ENCODE data around the gene PLCB3.

Gene PLCB3

GRCh38 chr11:64251016-64251752 is at the start of gene PLCB3:
Gene PLCB3, plus strand, starts transcription at chr11:64251530. Its CDS starts 120 bp downstream, at chr11:64251650.
- DNase-seq = peak; percentile 32

- DNase-seq = no peak
These were observed 49.8 kb upstream of the PLCB3 start for GRCh38 chr11:64201543-64201942.

GRCh38 chr11:64202992-64203391 is 48.3 kb upstream of the PLCB3 start:
- no peak for DNase-seq

GRCh38 chr11:64203421-64204079 is 47.8 kb upstream of the PLCB3 start:
- no peak for DNase-seq

- no peak for DNase-seq
These were observed 47.3 kb upstream of the PLCB3 start for GRCh38 chr11:64204080-64204440.

- DNase-seq = peak; percentile 34
These were observed 46.8 kb upstream of the PLCB3 start for GRCh38 chr11:64204464-64204989.

- peak; percentile 63 for DNase-seq
These were observed 44.7 kb upstream of the PLCB3 start, which contains the start of gene FERMT3 for GRCh38 chr11:64206457-64207255. Gene FERMT3, plus strand, starts transcription at chr11:64206721. Its CDS starts 644 bp downstream, at chr11:64207365.

- peak; percentile 88 for DNase-seq
These were observed 43.9 kb upstream of the PLCB3 start for GRCh38 chr11:64207256-64208085.

GRCh38 chr11:64208086-64208795 is 43.1 kb upstream of the PLCB3 start:
- no peak for DNase-seq

- DNase-seq = no peak
These were observed 42.4 kb upstream of the PLCB3 start for GRCh38 chr11:64208796-64209562.

GRCh38 chr11:64209563-64209843 is 41.8 kb upstream of the PLCB3 start:
- DNase-seq = no peak

- no peak for DNase-seq
These were observed 40.9 kb upstream of the PLCB3 start for GRCh38 chr11:64210301-64211020.

- DNase-seq = no peak
These were observed 40.0 kb upstream of the PLCB3 start for GRCh38 chr11:64211181-64211872.

GRCh38 chr11:64216879-64217278 is 34.5 kb upstream of the PLCB3 start:
- no peak for DNase-seq

- no peak for DNase-seq
These were observed 32.5 kb upstream of the PLCB3 start for GRCh38 chr11:64218628-64219353.

GRCh38 chr11:64219354-64219684 is 32.0 kb upstream of the PLCB3 start:
- no peak for DNase-seq

GRCh38 chr11:64219755-64220154 is 31.6 kb upstream of the PLCB3 start:
- no peak for DNase-seq

- no peak for DNase-seq
These were observed 31.1 kb upstream of the PLCB3 start for GRCh38 chr11:64220271-64220670.

GRCh38 chr11:64220798-64221197 is 30.5 kb upstream of the PLCB3 start:
- DNase-seq = no peak
